IPS DF 4.7 (cell line): Measurements from ENCODE around the gene MAGED2.
"Not testable (repeated sequence)": the region's sequence is repeated elsewhere in the genome, so short reads cannot be mapped to it uniquely, and the experiment has no call there.

ENCODE experiments used
- DNase-seq: peaks from one replicate; pipeline ENCODE4 v3.0.0-alpha.2; 2013; ENCODE audit warnings: low spot score; ENCODE audit errors: extremely low read depth

MAGED2 gene

GRCh38 chrX:54817220-54817820 lies 9.8 kb downstream of the MAGED2 start:
- DNase-seq, result no peak

- DNase-seq, result no peak
Measured at GRCh38 chrX:54818221-54818620, 10.7 kb downstream of the MAGED2 start.

DNA sequence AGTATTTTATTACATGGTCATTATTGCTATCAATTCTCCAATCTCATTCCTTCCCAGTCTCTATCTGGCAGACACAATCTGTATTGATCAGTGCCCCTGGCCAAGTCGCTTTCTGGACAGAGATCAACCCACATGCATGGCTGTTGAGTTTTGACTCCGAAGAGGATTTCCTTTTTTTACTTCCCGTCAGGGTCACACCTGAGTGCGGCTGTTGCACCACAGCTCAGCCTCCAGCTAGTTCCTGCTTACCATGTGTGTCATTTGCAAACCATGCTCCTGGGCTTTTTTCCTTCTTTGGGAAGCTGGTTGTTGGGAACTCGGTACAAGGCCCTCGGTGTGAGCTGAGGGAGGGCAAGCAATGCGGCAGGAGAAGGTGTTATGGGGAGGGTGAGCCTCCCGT lies 11.7 kb downstream of the MAGED2 start:
- no peak for DNase-seq

DNA sequence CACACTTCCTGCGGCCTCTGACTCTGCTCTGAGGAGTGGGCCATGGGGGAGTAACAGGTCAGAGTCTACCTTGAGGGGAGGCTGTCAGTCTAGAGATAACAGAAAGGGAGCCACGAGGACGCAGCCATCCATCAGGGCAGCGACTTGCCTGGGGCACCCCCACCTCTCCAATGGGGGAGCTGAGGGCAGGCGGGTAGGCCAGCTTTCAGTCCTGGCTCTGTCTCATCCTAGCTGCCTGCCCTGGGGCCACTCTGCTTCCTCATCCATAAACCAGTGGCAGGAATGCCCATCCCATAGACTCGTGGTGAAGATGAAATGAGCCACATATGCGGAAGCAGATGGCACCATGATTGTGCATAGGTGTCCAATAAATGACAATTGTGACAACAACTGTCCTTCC lies 13.2 kb downstream of the MAGED2 start:
- DNase-seq, result no peak

GRCh38 chrX:54821310-54821709 lies 13.8 kb downstream of the MAGED2 start:
- DNase-seq, result no peak

DNA sequence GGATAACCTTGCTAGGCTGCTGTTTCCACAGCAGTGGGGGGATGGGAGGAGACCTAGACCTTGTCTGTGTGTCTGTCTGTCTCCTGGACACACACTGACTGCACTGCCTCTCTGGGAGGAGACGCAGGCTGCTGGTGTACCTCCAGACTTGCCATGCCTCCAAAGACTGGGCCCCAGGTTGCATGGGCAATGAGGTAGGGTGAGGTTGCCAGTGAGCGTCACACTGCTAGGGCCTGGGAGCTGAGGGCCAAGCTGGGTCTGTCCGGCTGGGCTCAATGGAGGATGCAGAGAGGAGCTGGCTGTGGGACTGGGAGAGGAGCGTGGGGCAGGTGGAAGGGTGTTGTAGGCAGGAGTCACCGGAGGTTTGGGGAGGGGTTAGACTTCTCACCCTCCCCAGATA lies 16.6 kb downstream of the MAGED2 start:
- no peak for DNase-seq

- no peak for DNase-seq
Measured at GRCh38 chrX:54824722-54825121, 17.2 kb downstream of the MAGED2 start.

DNA sequence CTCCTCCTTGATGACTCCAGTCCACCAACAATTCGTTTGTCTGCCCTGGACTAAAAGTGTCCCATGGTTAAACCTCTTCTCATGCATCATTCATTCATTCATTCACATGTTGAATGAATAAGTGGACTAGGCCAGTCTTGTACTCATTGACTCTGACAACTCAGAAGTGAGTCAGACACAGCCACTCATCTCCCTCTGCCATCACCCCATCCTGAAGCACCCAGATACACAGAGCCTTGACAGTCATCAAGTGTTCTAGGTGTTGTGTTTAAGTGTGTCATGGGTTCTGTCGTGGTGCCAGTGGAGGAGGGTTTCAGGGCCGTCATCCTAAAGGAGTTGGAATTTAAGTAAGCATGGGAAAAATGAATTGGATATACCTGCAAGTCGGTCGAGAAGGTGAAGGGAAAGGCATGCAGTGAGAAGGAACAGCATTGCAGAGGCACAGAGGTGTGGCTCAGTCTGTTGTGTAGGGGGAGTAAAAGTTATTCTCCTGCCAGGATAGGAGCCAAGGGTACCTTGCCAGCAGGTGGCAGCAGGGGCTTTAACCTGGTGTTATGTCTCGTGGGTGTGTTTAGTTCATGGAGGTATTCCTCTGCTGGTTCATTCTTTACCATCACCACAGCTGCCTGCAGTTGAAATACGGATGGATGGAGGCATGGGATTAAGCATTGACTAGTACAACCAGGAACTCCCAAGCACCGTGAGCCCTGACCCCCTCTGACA lies 18.3 kb downstream of the MAGED2 start:
- DNase-seq, result no peak

DNA sequence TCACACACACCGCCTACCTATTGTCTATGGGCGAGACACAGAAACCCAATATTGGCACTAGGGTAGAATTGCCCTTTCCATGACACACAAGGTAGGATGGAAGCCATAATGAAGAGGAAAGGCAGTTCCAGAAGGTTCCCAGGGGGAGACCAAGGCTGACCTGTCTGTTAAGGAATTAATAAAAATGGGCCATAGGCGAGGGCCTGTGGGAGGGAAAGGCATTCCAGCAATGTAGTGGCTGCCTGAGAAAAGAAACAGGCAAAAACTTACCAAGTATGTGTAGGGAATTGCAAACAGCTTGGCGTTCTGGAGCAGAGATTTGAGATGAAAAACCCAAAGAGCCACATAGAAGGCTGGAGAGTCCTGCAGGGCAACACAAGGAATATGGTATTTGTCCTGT lies 19.1 kb downstream of the MAGED2 start:
- DNase-seq, result no peak

DNA sequence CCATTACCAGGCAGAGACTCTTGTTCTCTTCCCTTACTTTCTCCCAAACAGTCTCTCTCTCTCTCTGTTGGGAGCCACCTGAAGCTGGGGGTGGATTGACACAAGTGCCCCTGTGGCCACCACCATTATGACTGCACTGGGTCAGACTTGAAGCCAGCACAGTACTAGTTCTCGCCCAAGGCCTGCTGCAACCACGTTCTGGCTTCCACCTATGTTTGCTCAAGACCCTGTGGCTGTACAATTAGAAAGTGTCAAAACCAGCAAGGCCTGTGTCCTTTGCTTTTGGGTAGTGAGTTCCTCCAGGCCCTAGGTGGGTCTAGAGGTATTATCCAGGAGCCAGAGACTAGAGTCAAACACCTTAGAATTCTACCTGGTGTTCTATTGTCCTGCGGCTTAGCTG lies 31.0 kb downstream of the MAGED2 start:
- DNase-seq, result no peak

GRCh38 chrX:54841184-54841874 lies 33.8 kb downstream of the MAGED2 start:
- not testable (repeated sequence) for DNase-seq

GRCh38 chrX:54842607-54843006 lies 35.1 kb downstream of the MAGED2 start:
- DNase-seq, result no peak

- no peak for DNase-seq
Measured at GRCh38 chrX:54843050-54843449, 35.5 kb downstream of the MAGED2 start.

DNA sequence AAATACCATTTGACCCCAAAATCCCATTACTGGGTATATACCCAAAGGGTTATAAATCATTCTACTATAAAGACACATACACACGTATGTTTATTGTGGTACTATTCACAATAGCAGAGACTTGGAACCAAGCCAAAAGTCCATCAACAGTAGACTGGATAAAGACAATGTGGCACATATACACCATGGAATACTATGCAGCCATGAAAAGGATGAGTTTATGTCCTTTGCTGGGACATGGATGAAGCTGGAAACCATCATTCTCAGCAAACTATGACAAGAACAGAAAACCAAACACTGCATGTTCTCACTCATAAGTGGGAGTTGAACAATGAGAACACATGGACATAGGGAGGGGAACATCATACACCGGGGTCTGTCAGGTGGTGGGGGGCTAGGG lies 40.2 kb downstream of the MAGED2 start:
- not testable (repeated sequence) for DNase-seq

GRCh38 chrX:54865208-54865607 lies 57.7 kb downstream of the MAGED2 start:
- no peak for DNase-seq
